Measurements from ENCODE around the gene CLTC. TPM values are rescaled to one million over a fixed set of nuclear protein-coding genes. Genes with fewer than 3 reads are reported as not detected.
A peak's percentile ranks its signal among the peaks of the same experiment; 100 is the strongest.

CLTC gene
- total RNA-seq, 1 experiment from 2014 or later, result 240 TPM

DNA sequence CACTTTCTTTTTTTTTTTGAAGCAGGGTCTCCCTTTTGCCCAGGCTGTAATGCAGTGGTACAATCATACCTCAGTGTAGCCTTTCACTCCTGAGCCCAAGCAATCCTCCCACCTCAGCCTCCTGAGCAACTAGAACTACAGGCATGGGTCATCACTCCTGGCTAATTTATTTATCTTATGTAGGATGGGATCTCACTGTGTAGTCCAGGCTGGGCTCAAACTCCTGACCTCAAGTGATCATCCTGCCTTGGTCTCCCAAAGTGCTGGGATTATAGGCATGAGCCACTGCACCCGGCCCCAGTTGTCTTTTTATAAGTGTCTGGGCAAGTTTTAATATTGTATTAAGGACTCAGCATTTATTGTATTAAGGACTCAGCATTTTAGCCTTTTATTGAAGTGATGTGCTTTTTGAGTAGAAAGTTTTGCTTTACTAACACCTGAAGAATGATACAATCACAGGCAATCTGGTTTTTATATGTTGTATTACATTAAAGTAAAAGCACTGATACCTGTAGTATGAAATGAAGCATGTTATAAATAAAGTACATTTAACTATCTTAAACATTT is 110.7 kb downstream of the CLTC start:
- DNase-seq (ENCODE audit: unreplicated experiment), result no peak
- H3K9me3 Mint-ChIP-seq (ENCODE audit: unreplicated experiment), result no peaks in the 10 kb centered on the region
- H3K27me3 Mint-ChIP-seq (ENCODE audit: insufficient read depth, unreplicated experiment), result no peaks in the 10 kb centered on the region
- TF ChIP-seq, protein P1, sequence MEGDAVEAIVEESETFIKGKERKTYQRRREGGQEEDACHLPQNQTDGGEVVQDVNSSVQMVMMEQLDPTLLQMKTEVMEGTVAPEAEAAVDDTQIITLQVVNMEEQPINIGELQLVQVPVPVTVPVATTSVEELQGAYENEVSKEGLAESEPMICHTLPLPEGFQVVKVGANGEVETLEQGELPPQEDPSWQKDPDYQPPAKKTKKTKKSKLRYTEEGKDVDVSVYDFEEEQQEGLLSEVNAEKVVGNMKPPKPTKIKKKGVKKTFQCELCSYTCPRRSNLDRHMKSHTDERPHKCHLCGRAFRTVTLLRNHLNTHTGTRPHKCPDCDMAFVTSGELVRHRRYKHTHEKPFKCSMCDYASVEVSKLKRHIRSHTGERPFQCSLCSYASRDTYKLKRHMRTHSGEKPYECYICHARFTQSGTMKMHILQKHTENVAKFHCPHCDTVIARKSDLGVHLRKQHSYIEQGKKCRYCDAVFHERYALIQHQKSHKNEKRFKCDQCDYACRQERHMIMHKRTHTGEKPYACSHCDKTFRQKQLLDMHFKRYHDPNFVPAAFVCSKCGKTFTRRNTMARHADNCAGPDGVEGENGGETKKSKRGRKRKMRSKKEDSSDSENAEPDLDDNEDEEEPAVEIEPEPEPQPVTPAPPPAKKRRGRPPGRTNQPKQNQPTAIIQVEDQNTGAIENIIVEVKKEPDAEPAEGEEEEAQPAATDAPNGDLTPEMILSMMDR (IDR thresholded peaks at IDR 0.05; ENCODE audit: unreplicated experiment), result no peak
- H3K27ac Mint-ChIP-seq (ENCODE audit: low read depth, unreplicated experiment), result peak overlapping the region; percentile 67
- ChIA-PET CTCF (interaction anchor here (0.7 kb wide), 1 partner anchor 197 kb away, joined by 3 read pairs; no protein-coding TSS in a partner anchor), POLR2A (interaction anchor here (0.8 kb wide), 1 partner anchor 22 kb away, joined by 5 read pairs; the partner anchor contains the start of genes PTRH2 and VMP1)
- H3K4me3 Mint-ChIP-seq (ENCODE audit: unreplicated experiment), result no peak overlapping the region
- intact Hi-C loops (cut with micrococcal nuclease), result no loop called here
- BruUV-seq (replicated peaks), result no TSS peak
- peaks cover 5% of the 10 kb centered on the region for H3K4me1 Mint-ChIP-seq (ENCODE audit: insufficient read depth, unreplicated experiment)
- H3K36me3 Mint-ChIP-seq (ENCODE audit: insufficient read depth, unreplicated experiment), result peaks cover 19% of the 10 kb centered on the region

DNA sequence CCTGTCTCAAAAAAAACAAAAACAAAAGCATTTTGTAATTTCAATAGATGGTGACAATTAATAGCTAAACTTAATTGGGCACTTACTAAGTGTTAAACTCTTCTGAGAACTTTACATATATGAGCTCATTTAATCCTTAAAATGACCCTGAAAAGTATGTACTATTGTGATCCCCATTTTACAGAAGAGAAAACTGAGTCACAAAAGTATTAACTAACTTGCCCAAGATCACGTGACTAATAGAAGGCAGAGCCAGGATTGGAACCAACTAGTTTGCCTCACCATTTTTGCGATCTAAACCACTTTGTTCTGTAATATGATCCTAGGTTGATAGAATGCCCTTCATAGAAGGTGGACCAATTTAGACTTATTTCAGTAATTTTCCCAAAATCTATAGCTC is 114.0 kb downstream of the CLTC start:
- TF ChIP-seq, protein P1 (IDR thresholded peaks at IDR 0.05; ENCODE audit: unreplicated experiment), result no peak
- H3K27me3 Mint-ChIP-seq (ENCODE audit: insufficient read depth, unreplicated experiment), result no peaks in the 10 kb centered on the region
- intact Hi-C loops (cut with micrococcal nuclease), result no loop called here
- no peaks in the 10 kb centered on the region for H3K9me3 Mint-ChIP-seq (ENCODE audit: unreplicated experiment)
- CTCF ChIA-PET, result interaction anchor here (0.6 to 2.0 kb wide), 6 partner anchors 14 to 186 kb away, joined by 4 to 6 read pairs (median 5); partner anchors contain the start of gene VMP1
- H3K36me3 Mint-ChIP-seq (ENCODE audit: insufficient read depth, unreplicated experiment), result peaks cover 31% of the 10 kb centered on the region
- H3K27ac Mint-ChIP-seq (ENCODE audit: low read depth, unreplicated experiment), result no peak overlapping the region
- DNase-seq (ENCODE audit: unreplicated experiment), result no peak
- no peak overlapping the region for H3K4me3 Mint-ChIP-seq (ENCODE audit: unreplicated experiment)
- POLR2A ChIA-PET, result interaction anchor here (0.6 to 0.9 kb wide), 2 partner anchors 25 kb away, joined by 3 to 6 read pairs; no protein-coding TSS in a partner anchor
- H3K4me1 Mint-ChIP-seq (ENCODE audit: insufficient read depth, unreplicated experiment), result peaks cover 5% of the 10 kb centered on the region
- BruUV-seq (replicated peaks), result no TSS peak

DNA sequence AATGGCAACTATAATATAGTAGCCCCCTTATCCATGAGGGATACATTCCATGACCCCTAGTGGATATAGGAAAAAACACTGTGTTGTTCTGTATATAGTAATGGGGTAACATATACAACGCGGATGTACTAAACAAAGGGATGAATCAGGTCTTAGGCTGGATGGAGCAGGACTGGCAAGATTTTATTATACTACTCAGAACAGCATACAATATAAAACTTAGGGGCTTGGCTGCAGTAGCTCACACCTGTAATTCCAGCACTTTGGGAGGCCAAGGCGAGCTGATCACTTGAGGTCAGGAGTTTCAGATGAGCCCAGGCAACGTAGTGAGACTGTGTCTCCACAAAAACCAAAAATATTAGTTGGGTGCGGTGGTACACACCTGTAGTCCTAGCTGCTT is 114.5 kb downstream of the CLTC start:
- BruUV-seq (replicated peaks), result no TSS peak
- TF ChIP-seq, protein P1 (IDR thresholded peaks at IDR 0.05; ENCODE audit: unreplicated experiment), result no peak
- peaks cover 5% of the 10 kb centered on the region for H3K4me1 Mint-ChIP-seq (ENCODE audit: insufficient read depth, unreplicated experiment)
- H3K9me3 Mint-ChIP-seq (ENCODE audit: unreplicated experiment), result no peaks in the 10 kb centered on the region
- intact Hi-C loops (cut with micrococcal nuclease), result no loop called here
- no peak for DNase-seq (ENCODE audit: unreplicated experiment)
- ChIA-PET CTCF (interaction anchor here (0.6 to 2.0 kb wide), 4 partner anchors 12 to 125 kb away, joined by 3 to 5 read pairs (median 4); partner anchors contain the start of gene VMP1), POLR2A (interaction anchor here (0.9 to 1.1 kb wide), 2 partner anchors 26 to 158 kb away, joined by 3 to 6 read pairs; partner anchors contain the start of genes RPS6KB1 and TUBD1)
- no peak overlapping the region for H3K27ac Mint-ChIP-seq (ENCODE audit: low read depth, unreplicated experiment)
- H3K36me3 Mint-ChIP-seq (ENCODE audit: insufficient read depth, unreplicated experiment), result peaks cover 36% of the 10 kb centered on the region
- H3K27me3 Mint-ChIP-seq (ENCODE audit: insufficient read depth, unreplicated experiment), result no peaks in the 10 kb centered on the region
- H3K4me3 Mint-ChIP-seq (ENCODE audit: unreplicated experiment), result no peak overlapping the region

DNA sequence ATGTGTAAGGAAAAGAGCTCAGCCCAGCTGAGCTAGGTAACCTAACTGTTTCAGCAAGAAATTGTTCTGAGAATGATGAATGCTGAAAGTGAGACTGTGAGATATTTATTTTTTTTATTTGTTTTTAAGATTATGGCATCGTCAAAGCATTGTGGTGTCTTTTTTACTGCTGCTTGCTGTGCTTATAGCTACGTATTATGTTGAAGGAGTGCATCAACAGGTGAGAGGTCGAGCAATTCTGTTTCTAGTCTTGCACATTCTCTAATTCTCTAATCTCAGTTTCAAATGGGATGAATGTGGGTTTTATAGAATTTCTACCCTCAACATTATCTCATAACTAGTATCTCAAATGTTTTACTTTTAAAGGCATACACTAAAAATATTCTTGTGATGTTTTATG is 117.6 kb downstream of the CLTC start:
- H3K4me1 Mint-ChIP-seq (ENCODE audit: insufficient read depth, unreplicated experiment), result no peaks in the 10 kb centered on the region
- H3K27me3 Mint-ChIP-seq (ENCODE audit: insufficient read depth, unreplicated experiment), result no peaks in the 10 kb centered on the region
- peaks cover 35% of the 10 kb centered on the region for H3K36me3 Mint-ChIP-seq (ENCODE audit: insufficient read depth, unreplicated experiment)
- no peak overlapping the region for H3K27ac Mint-ChIP-seq (ENCODE audit: low read depth, unreplicated experiment)
- intact Hi-C loops (cut with micrococcal nuclease), result no loop called here
- TF ChIP-seq, protein P1 (IDR thresholded peaks at IDR 0.05; ENCODE audit: unreplicated experiment), result no peak
- no peaks in the 10 kb centered on the region for H3K9me3 Mint-ChIP-seq (ENCODE audit: unreplicated experiment)
- DNase-seq (ENCODE audit: unreplicated experiment), result no peak
- ChIA-PET POLR2A (interaction anchor here (0.6 to 0.8 kb wide), 2 partner anchors 23 to 30 kb away, joined by 3 read pairs; partner anchors contain the start of genes PTRH2 and VMP1), CTCF (interaction anchor here (0.7 to 1.9 kb wide), 3 partner anchors 8 to 123 kb away, joined by 3 to 4 read pairs (median 3); no protein-coding TSS in a partner anchor)
- H3K4me3 Mint-ChIP-seq (ENCODE audit: unreplicated experiment), result no peak overlapping the region
- BruUV-seq (replicated peaks), result no TSS peak
